ENCODE measurements around the gene TSPAN18. TPM values are rescaled to one million over a fixed set of nuclear protein-coding genes. Genes with fewer than 3 reads are reported as not detected.

TSPAN18 gene
- total RNA-seq, 1 experiment from 2014 or later: not detected

- no peak for DNase-seq (ENCODE audit: low read depth, low spot score)
- in situ Hi-C loops (cut with HindIII; ENCODE audit: low pct_unique_long_range_greater_than_20kb, low sequenced_read_pairs): no loop called here
These were observed 91.3 kb downstream of the TSPAN18 start for GRCh38 chr11:44818110-44818509.

GRCh38 chr11:44819346-44819745 lies 92.6 kb downstream of the TSPAN18 start:
- no peak for DNase-seq (ENCODE audit: low read depth, low spot score)
- in situ Hi-C loops (cut with HindIII; ENCODE audit: low pct_unique_long_range_greater_than_20kb, low sequenced_read_pairs): no loop called here

GRCh38 chr11:44822369-44822768 lies 95.6 kb downstream of the TSPAN18 start:
- in situ Hi-C loops (cut with HindIII; ENCODE audit: low pct_unique_long_range_greater_than_20kb, low sequenced_read_pairs): no loop called here
- no peak for DNase-seq (ENCODE audit: low read depth, low spot score)

GRCh38 chr11:44823006-44823405 lies 96.2 kb downstream of the TSPAN18 start:
- DNase-seq (ENCODE audit: low read depth, low spot score): peak; percentile 44
- in situ Hi-C loops (cut with HindIII; ENCODE audit: low pct_unique_long_range_greater_than_20kb, low sequenced_read_pairs): no loop called here

GRCh38 chr11:44823868-44824267 lies 97.1 kb downstream of the TSPAN18 start:
- DNase-seq (ENCODE audit: low read depth, low spot score): no peak
- in situ Hi-C loops (cut with HindIII; ENCODE audit: low pct_unique_long_range_greater_than_20kb, low sequenced_read_pairs): no loop called here

- in situ Hi-C loops (cut with HindIII; ENCODE audit: low pct_unique_long_range_greater_than_20kb, low sequenced_read_pairs): no loop called here
- DNase-seq (ENCODE audit: low read depth, low spot score): no peak
These were observed 97.5 kb downstream of the TSPAN18 start for GRCh38 chr11:44824300-44824704.

GRCh38 chr11:44825058-44825785 lies 98.5 kb downstream of the TSPAN18 start:
- in situ Hi-C loops (cut with HindIII; ENCODE audit: low pct_unique_long_range_greater_than_20kb, low sequenced_read_pairs): no loop called here
- no peak for DNase-seq (ENCODE audit: low read depth, low spot score)

- in situ Hi-C loops (cut with HindIII; ENCODE audit: low pct_unique_long_range_greater_than_20kb, low sequenced_read_pairs): no loop called here
- DNase-seq (ENCODE audit: low read depth, low spot score): no peak
These were observed 100.3 kb downstream of the TSPAN18 start for GRCh38 chr11:44826922-44827643.

GRCh38 chr11:44828296-44828695 lies 101.5 kb downstream of the TSPAN18 start:
- in situ Hi-C loops (cut with HindIII; ENCODE audit: low pct_unique_long_range_greater_than_20kb, low sequenced_read_pairs): no loop called here
- no peak for DNase-seq (ENCODE audit: low read depth, low spot score)

- DNase-seq (ENCODE audit: low read depth, low spot score): no peak
- in situ Hi-C loops (cut with HindIII; ENCODE audit: low pct_unique_long_range_greater_than_20kb, low sequenced_read_pairs): no loop called here
These were observed 103.1 kb downstream of the TSPAN18 start for GRCh38 chr11:44829838-44830237.

GRCh38 chr11:44831605-44832394 lies 105.0 kb downstream of the TSPAN18 start:
- in situ Hi-C loops (cut with HindIII; ENCODE audit: low pct_unique_long_range_greater_than_20kb, low sequenced_read_pairs): no loop called here
- DNase-seq (ENCODE audit: low read depth, low spot score): no peak

GRCh38 chr11:44832452-44832851 lies 105.7 kb downstream of the TSPAN18 start:
- in situ Hi-C loops (cut with HindIII; ENCODE audit: low pct_unique_long_range_greater_than_20kb, low sequenced_read_pairs): no loop called here
- DNase-seq (ENCODE audit: low read depth, low spot score): no peak

GRCh38 chr11:44833221-44833876 lies 106.6 kb downstream of the TSPAN18 start:
- no peak for DNase-seq (ENCODE audit: low read depth, low spot score)
- in situ Hi-C loops (cut with HindIII; ENCODE audit: low pct_unique_long_range_greater_than_20kb, low sequenced_read_pairs): no loop called here

GRCh38 chr11:44833877-44834452 lies 107.2 kb downstream of the TSPAN18 start:
- in situ Hi-C loops (cut with HindIII; ENCODE audit: low pct_unique_long_range_greater_than_20kb, low sequenced_read_pairs): no loop called here
- no peak for DNase-seq (ENCODE audit: low read depth, low spot score)

GRCh38 chr11:44834846-44835245 lies 108.1 kb downstream of the TSPAN18 start:
- DNase-seq (ENCODE audit: low read depth, low spot score): no peak
- in situ Hi-C loops (cut with HindIII; ENCODE audit: low pct_unique_long_range_greater_than_20kb, low sequenced_read_pairs): no loop called here

- DNase-seq (ENCODE audit: low read depth, low spot score): no peak
- in situ Hi-C loops (cut with HindIII; ENCODE audit: low pct_unique_long_range_greater_than_20kb, low sequenced_read_pairs): no loop called here
These were observed 108.5 kb downstream of the TSPAN18 start for GRCh38 chr11:44835296-44835695.

GRCh38 chr11:44835938-44836337 lies 109.2 kb downstream of the TSPAN18 start:
- DNase-seq (ENCODE audit: low read depth, low spot score): no peak
- in situ Hi-C loops (cut with HindIII; ENCODE audit: low pct_unique_long_range_greater_than_20kb, low sequenced_read_pairs): no loop called here

GRCh38 chr11:44837661-44838060 lies 110.9 kb downstream of the TSPAN18 start:
- DNase-seq (ENCODE audit: low read depth, low spot score): no peak
- in situ Hi-C loops (cut with HindIII; ENCODE audit: low pct_unique_long_range_greater_than_20kb, low sequenced_read_pairs): no loop called here

Measured in SK-MEL-5 (cell line).